ENCODE data around the gene RAD9A.

Gene RAD9A

GRCh38 chr11:67375320-67376055 lies 16.3 kb upstream of the RAD9A start:
- Histone ChIP-seq H3K27ac (ENCODE audit: low read length, poor library complexity, severe bottlenecking) (peak overlapping the region; percentile 99), H3K9me3 (ENCODE audit: control insufficient read depth, low read length) (no peaks in the 10 kb centered on the region), H3K27me3 (ENCODE audit: control insufficient read depth in 1 of 2, insufficient read depth in 1 of 2, low read length in 2 of 2) (no peaks in the 10 kb centered on the region), H3K4me2 (ENCODE audit: low read length, poor library complexity, severe bottlenecking) (peak overlapping the region; percentile 18), H3K18ac (ENCODE audit: low read depth in 1 of 2, low read length in 2 of 2) (peak overlapping the region; percentile 31 to 96), H2BK12ac (ENCODE audit: low read length in 2 of 2) (peak overlapping the region; percentile 59 to 89), H2AK5ac (ENCODE audit: low read length, severe bottlenecking) (peak overlapping the region; percentile 96), H3K9ac (ENCODE audit: low read length) (peak overlapping the region; percentile 91), H4K8ac (ENCODE audit: low read length) (peak overlapping the region; percentile 93), H2BK120ac (ENCODE audit: low read depth, low read length) (peak overlapping the region; percentile 83), H3K4ac (ENCODE audit: low read depth in 1 of 2, low read length in 2 of 2) (no peak overlapping the region), H3K4me1 (ENCODE audit: control insufficient read depth, insufficient read depth, low read depth, low read length) (peaks cover 60% of the 10 kb centered on the region), H4K91ac (ENCODE audit: low read length) (peak overlapping the region; percentile 93), H3K4me3 (ENCODE audit: insufficient read depth in 1 of 2, low read depth in 1 of 2, low read length in 2 of 2) (no peak overlapping the region), H2BK15ac (ENCODE audit: low read depth, poor library complexity, severe bottlenecking) (peak overlapping the region; percentile 70), H3K14ac (ENCODE audit: low read length in 2 of 2) (no peak overlapping the region), H2BK5ac (ENCODE audit: low read depth, low read length, poor library complexity, severe bottlenecking) (peak overlapping the region; percentile 74), H2AFZ (ENCODE audit: low read depth, low read length) (no peak overlapping the region), H3K79me1 (replicated peaks; ENCODE audit: low read length, poor library complexity, severe bottlenecking) (peaks cover 7% of the 10 kb centered on the region), H3K23ac (ENCODE audit: low read length in 2 of 2) (no peak overlapping the region), H3K36me3 (ENCODE audit: control insufficient read depth in 1 of 2, insufficient read depth in 2 of 2, low read depth in 1 of 2, low read length in 2 of 2) (peaks cover 0 to 11% of the 10 kb centered on the region in 2 experiments)
- 35% methylated on average over 12 of the region's 15 CpGs for WGBS
- no peak for DNase-seq

- Histone ChIP-seq H4K91ac (ENCODE audit: low read length) (peak overlapping the region; percentile 35), H2BK15ac (ENCODE audit: low read depth, poor library complexity, severe bottlenecking) (peak overlapping the region; percentile 83), H2BK5ac (ENCODE audit: low read depth, low read length, poor library complexity, severe bottlenecking) (no peak overlapping the region), H2AFZ (ENCODE audit: low read depth, low read length) (no peak overlapping the region), H3K36me3 (ENCODE audit: control insufficient read depth in 1 of 2, insufficient read depth in 2 of 2, low read depth in 1 of 2, low read length in 2 of 2) (peaks cover 0 to 8% of the 10 kb centered on the region in 2 experiments), H2BK12ac (ENCODE audit: low read length in 2 of 2) (peak overlapping the region; percentile 59 to 89), H3K4me3 (ENCODE audit: insufficient read depth in 1 of 2, low read depth in 1 of 2, low read length in 2 of 2) (no peak overlapping the region), H4K8ac (ENCODE audit: low read length) (peak overlapping the region; percentile 33), H3K4ac (ENCODE audit: low read depth in 1 of 2, low read length in 2 of 2) (no peak overlapping the region), H3K9me3 (ENCODE audit: control insufficient read depth, low read length) (no peaks in the 10 kb centered on the region), H3K23ac (ENCODE audit: low read length in 2 of 2) (no peak overlapping the region), H3K9ac (ENCODE audit: low read length) (no peak overlapping the region), H3K27me3 (ENCODE audit: control insufficient read depth in 1 of 2, insufficient read depth in 1 of 2, low read length in 2 of 2) (no peaks in the 10 kb centered on the region), H3K4me2 (ENCODE audit: low read length, poor library complexity, severe bottlenecking) (no peak overlapping the region), H3K18ac (ENCODE audit: low read depth in 1 of 2, low read length in 2 of 2) (peak overlapping the region in 1 of 2 experiments; percentile 13), H2AK5ac (ENCODE audit: low read length, severe bottlenecking) (peak overlapping the region; percentile 71), H3K27ac (ENCODE audit: low read length, poor library complexity, severe bottlenecking) (peak overlapping the region; percentile 99), H2BK120ac (ENCODE audit: low read depth, low read length) (no peak overlapping the region), H3K4me1 (ENCODE audit: control insufficient read depth, insufficient read depth, low read depth, low read length) (peaks cover 54% of the 10 kb centered on the region), H3K14ac (ENCODE audit: low read length in 2 of 2) (no peak overlapping the region), H3K79me1 (replicated peaks; ENCODE audit: low read length, poor library complexity, severe bottlenecking) (peaks cover 7% of the 10 kb centered on the region)
- WGBS, result 71% methylated on average over 7 of the region's 7 CpGs
- DNase-seq, result no peak
Observed at GRCh38 chr11:67376063-67376820, 15.5 kb upstream of the RAD9A start.

- Histone ChIP-seq H3K4ac (ENCODE audit: low read depth in 1 of 2, low read length in 2 of 2) (no peak overlapping the region), H3K18ac (ENCODE audit: low read depth in 1 of 2, low read length in 2 of 2) (peak overlapping the region in 1 of 2 experiments; percentile 6)
- WGBS, result 95% methylated on average over 6 of the region's 6 CpGs
Observed at GRCh38 chr11:67376873-67377808, 14.6 kb upstream of the RAD9A start.

More at GRCh38 chr11:67376873-67377808, 14.6 kb upstream of the RAD9A start:
- Histone ChIP-seq H2AFZ (ENCODE audit: low read depth, low read length) (no peak overlapping the region), H3K4me3 (ENCODE audit: insufficient read depth in 1 of 2, low read depth in 1 of 2, low read length in 2 of 2) (no peak overlapping the region), H2BK5ac (ENCODE audit: low read depth, low read length, poor library complexity, severe bottlenecking) (no peak overlapping the region), H3K4me2 (ENCODE audit: low read length, poor library complexity, severe bottlenecking) (no peak overlapping the region), H3K9me3 (ENCODE audit: control insufficient read depth, low read length) (no peaks in the 10 kb centered on the region), H3K27ac (ENCODE audit: low read length, poor library complexity, severe bottlenecking) (no peak overlapping the region), H3K27me3 (ENCODE audit: control insufficient read depth in 1 of 2, insufficient read depth in 1 of 2, low read length in 2 of 2) (no peaks in the 10 kb centered on the region), H2BK15ac (ENCODE audit: low read depth, poor library complexity, severe bottlenecking) (no peak overlapping the region), H2BK120ac (ENCODE audit: low read depth, low read length) (no peak overlapping the region), H3K9ac (ENCODE audit: low read length) (no peak overlapping the region), H4K8ac (ENCODE audit: low read length) (no peak overlapping the region), H3K23ac (ENCODE audit: low read length in 2 of 2) (peak overlapping the region in 1 of 2 experiments; percentile 41), H4K91ac (ENCODE audit: low read length) (peak overlapping the region; percentile 24), H2AK5ac (ENCODE audit: low read length, severe bottlenecking) (peak overlapping the region; percentile 71), H3K79me1 (replicated peaks; ENCODE audit: low read length, poor library complexity, severe bottlenecking) (peaks cover 7% of the 10 kb centered on the region), H3K14ac (ENCODE audit: low read length in 2 of 2) (no peak overlapping the region), H2BK12ac (ENCODE audit: low read length in 2 of 2) (peak overlapping the region in 1 of 2 experiments; percentile 45), H3K4me1 (ENCODE audit: control insufficient read depth, insufficient read depth, low read depth, low read length) (peaks cover 50% of the 10 kb centered on the region), H3K36me3 (ENCODE audit: control insufficient read depth in 1 of 2, insufficient read depth in 2 of 2, low read depth in 1 of 2, low read length in 2 of 2) (peaks cover 0 to under 1% of the 10 kb centered on the region in 2 experiments)
- no peak for DNase-seq
